Calu3 (cell line): ENCODE data around the gene DMRT2. TPM values are rescaled to one million over a fixed set of nuclear protein-coding genes. Genes with fewer than 3 reads are reported as not detected.

Experiments used
- BruUV-seq: library from RNA; stranded (reverse); fragments of 400-500 nt; replicated peaks from 2 replicates; lab custom pipeline; 2021; lab: Mats Ljungman, UMichigan
- CTCF ChIA-PET: fragments of 300-600 bp; sonication (Branson Sonifier 250); formaldehyde crosslinking; loops from one replicate; lab custom pipeline; 2022; ENCODE audit warnings: antibody characterized with exemption; lab: Charles Lee
- DNase-seq: peaks from one replicate; pipeline ENCODE4 v3.0.0; 2022
- H3K27ac Mint-ChIP-seq: one replicate; pipeline ENCODE4 v1.8.0; 2022; ENCODE audit warnings: mixed read lengths; ENCODE audit not compliant: unreplicated experiment
- H3K27me3 Mint-ChIP-seq: one replicate; pipeline ENCODE4 v1.8.0; 2022; ENCODE audit warnings: mixed read lengths; ENCODE audit not compliant: unreplicated experiment
- H3K36me3 Mint-ChIP-seq: one replicate; pipeline ENCODE4 v1.8.0; 2022; ENCODE audit warnings: mild to moderate bottlenecking, moderate library complexity, mixed read lengths; ENCODE audit not compliant: insufficient read depth, unreplicated experiment
- H3K4me1 Mint-ChIP-seq: one replicate; pipeline ENCODE4 v1.8.0; 2022; ENCODE audit warnings: mild to moderate bottlenecking, low read depth, mixed read lengths; ENCODE audit not compliant: unreplicated experiment
- H3K4me3 Mint-ChIP-seq: one replicate; pipeline ENCODE4 v1.8.0; 2022; ENCODE audit warnings: mild to moderate bottlenecking, low read depth, moderate library complexity, mixed read lengths; ENCODE audit not compliant: unreplicated experiment
- H3K9me3 Mint-ChIP-seq: one replicate; pipeline ENCODE4 v1.8.0; 2022; ENCODE audit warnings: low read depth, mixed read lengths; ENCODE audit not compliant: unreplicated experiment
- CTCF ChIP-seq: fragments of 200-600 bp; IDR thresholded peaks from one replicate; pipeline ENCODE4 v1.8.0; 2022; ENCODE audit warnings: antibody characterized with exemption; ENCODE audit not compliant: unreplicated experiment
- intact Hi-C: fragments of 100-400 bp; cut with micrococcal nuclease; formaldehyde crosslinking; loops from one replicate; pipeline ENCODE4 v1.10.0; 2022; ENCODE audit not compliant: unreplicated experiment
- total RNA-seq: library from RNA; stranded (reverse); gene quantifications from 2 replicates; pipeline ENCODE4 v1.2.3, GENCODE V29; 2022

Gene DMRT2
- total RNA-seq, 1 experiment from 2014 or later = not detected

GRCh38 chr9:1073497-1073896, 23.3 kb downstream of the DMRT2 start:
- no peak overlapping the region for H3K27ac Mint-ChIP-seq
- no peak overlapping the region for H3K4me3 Mint-ChIP-seq
- no TSS peak for BruUV-seq
- H3K9me3 Mint-ChIP-seq = peaks cover 6% of the 10 kb centered on the region
- H3K27me3 Mint-ChIP-seq = no peaks in the 10 kb centered on the region
- H3K36me3 Mint-ChIP-seq = no peaks in the 10 kb centered on the region
- no peak for TF ChIP-seq CTCF
- CTCF ChIA-PET = no interaction called here
- intact Hi-C loops = no loop called here
- DNase-seq = no peak
- no peaks in the 10 kb centered on the region for H3K4me1 Mint-ChIP-seq

GRCh38 chr9:1077616-1078015, 27.5 kb downstream of the DMRT2 start:
- no peak for DNase-seq
- Mint-ChIP-seq H3K36me3 (no peaks in the 10 kb centered on the region), H3K4me1 (no peaks in the 10 kb centered on the region), H3K27ac (no peak overlapping the region), H3K9me3 (peaks cover 4% of the 10 kb centered on the region), H3K27me3 (no peaks in the 10 kb centered on the region), H3K4me3 (no peak overlapping the region)
- TF ChIP-seq CTCF = no peak
- CTCF ChIA-PET = no interaction called here
- intact Hi-C loops = no loop called here
- BruUV-seq = no TSS peak

GRCh38 chr9:1083325-1083913, 33.3 kb downstream of the DMRT2 start:
- Mint-ChIP-seq H3K4me3 (no peak overlapping the region), H3K36me3 (no peaks in the 10 kb centered on the region), H3K27ac (no peak overlapping the region), H3K9me3 (no peaks in the 10 kb centered on the region), H3K4me1 (no peaks in the 10 kb centered on the region), H3K27me3 (no peaks in the 10 kb centered on the region)
- intact Hi-C loops = no loop called here
- BruUV-seq = no TSS peak
- CTCF ChIA-PET = no interaction called here
- no peak for DNase-seq
- TF ChIP-seq CTCF = no peak

GRCh38 chr9:1085086-1085485, 34.9 kb downstream of the DMRT2 start:
- Mint-ChIP-seq H3K27ac (no peak overlapping the region), H3K36me3 (no peaks in the 10 kb centered on the region), H3K27me3 (no peaks in the 10 kb centered on the region), H3K4me1 (no peaks in the 10 kb centered on the region), H3K9me3 (no peaks in the 10 kb centered on the region), H3K4me3 (no peak overlapping the region)
- no peak for TF ChIP-seq CTCF
- intact Hi-C loops = no loop called here
- CTCF ChIA-PET = no interaction called here
- DNase-seq = no peak
- no TSS peak for BruUV-seq
